Endothelial cell of umbilical vein (primary cell): ENCODE data around the gene TCF23.

Experiments used
- CTCF ChIP-seq, 2 donors: IDR thresholded peaks; 1 replicate in 1 of 2; 2 replicates in 1 of 2; pipeline ENCODE4 v1.5.1; 2011; ENCODE audit warnings: low read length in 2 of 2, mild to moderate bottlenecking in 2 of 2, moderate library complexity in 2 of 2, control low read depth in 1 of 2, inconsistent platforms in 1 of 2, low read depth in 1 of 2; ENCODE audit not compliant: insufficient read depth in 1 of 2; ENCODE audit errors: extremely low read depth in 1 of 2
- EZH2 ChIP-seq: IDR thresholded peaks from 2 replicates; pipeline ENCODE4 v1.6.1; 2012; ENCODE audit warnings: borderline replicate concordance, low read depth, mild to moderate bottlenecking, moderate library complexity, low read length, inconsistent platforms; ENCODE audit not compliant: severe bottlenecking
- TF ChIP-seq, protein P1 (sequence below): IDR thresholded peaks from 2 replicates; pipeline ENCODE4 v1.6.1; 2011; ENCODE audit not compliant: insufficient read depth, insufficient read length

- TF ChIP-seq CTCF (IDR thresholded peaks at IDR 0.05; ENCODE audit: extremely low read depth in 1 of 2, insufficient read depth in 1 of 2, low read depth in 1 of 2, low read length in 2 of 2) (no peak), EZH2 (no peak)
- TF ChIP-seq, protein P1, sequence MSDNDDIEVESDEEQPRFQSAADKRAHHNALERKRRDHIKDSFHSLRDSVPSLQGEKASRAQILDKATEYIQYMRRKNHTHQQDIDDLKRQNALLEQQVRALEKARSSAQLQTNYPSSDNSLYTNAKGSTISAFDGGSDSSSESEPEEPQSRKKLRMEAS = no peak
These were observed 17.4 kb upstream of the TCF23 start for GRCh38 chr2:27131429-27131828.
